ENCODE results near the gene STAG2.

DNA sequence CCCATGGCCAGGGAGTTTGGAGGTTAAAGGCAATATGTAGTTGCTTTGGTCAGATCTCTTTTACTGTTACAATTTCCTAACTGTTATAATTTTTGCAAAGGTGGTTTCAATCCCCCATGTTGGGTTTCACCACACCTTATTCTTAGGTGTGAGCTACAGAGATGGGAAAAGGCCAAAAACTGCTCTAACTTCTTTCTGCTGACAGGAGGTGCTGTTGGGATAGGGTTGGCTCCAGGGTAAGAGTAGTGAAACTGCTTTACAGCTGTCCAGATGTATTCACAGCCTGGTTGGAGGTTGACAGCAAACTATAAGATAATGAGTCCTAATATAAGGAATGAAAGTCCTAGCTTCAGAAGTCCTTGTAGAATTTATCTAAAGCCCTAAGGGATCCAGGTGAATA lies 189.7 kb downstream of the STAG2 start:
- TF ChIP-seq, protein P1, sequence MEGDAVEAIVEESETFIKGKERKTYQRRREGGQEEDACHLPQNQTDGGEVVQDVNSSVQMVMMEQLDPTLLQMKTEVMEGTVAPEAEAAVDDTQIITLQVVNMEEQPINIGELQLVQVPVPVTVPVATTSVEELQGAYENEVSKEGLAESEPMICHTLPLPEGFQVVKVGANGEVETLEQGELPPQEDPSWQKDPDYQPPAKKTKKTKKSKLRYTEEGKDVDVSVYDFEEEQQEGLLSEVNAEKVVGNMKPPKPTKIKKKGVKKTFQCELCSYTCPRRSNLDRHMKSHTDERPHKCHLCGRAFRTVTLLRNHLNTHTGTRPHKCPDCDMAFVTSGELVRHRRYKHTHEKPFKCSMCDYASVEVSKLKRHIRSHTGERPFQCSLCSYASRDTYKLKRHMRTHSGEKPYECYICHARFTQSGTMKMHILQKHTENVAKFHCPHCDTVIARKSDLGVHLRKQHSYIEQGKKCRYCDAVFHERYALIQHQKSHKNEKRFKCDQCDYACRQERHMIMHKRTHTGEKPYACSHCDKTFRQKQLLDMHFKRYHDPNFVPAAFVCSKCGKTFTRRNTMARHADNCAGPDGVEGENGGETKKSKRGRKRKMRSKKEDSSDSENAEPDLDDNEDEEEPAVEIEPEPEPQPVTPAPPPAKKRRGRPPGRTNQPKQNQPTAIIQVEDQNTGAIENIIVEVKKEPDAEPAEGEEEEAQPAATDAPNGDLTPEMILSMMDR (conservative IDR thresholded peaks at IDR 0.05; ENCODE audit: low read depth, low read length) = no peak
- no peak for TF ChIP-seq EZH2 (IDR thresholded peaks at IDR 0.05; ENCODE audit: borderline replicate concordance, low read depth, low read length, poor library complexity, severe bottlenecking)

Data from A673 (cell line).